DMS79 (cell line): ENCODE data around the gene TMPRSS11B.
"Not testable (repeated sequence)": the region's sequence is repeated elsewhere in the genome, so short reads cannot be mapped to it uniquely, and the experiment has no call there.

Experiments used
- DNase-seq: peaks from one replicate; lab custom pipeline; 2025; lab: John Stamatoyannopoulos, UW

Gene TMPRSS11B

GRCh38 chr4:68216501-68216900 lies 29.0 kb downstream of the TMPRSS11B start:
- DNase-seq, result no peak

DNA sequence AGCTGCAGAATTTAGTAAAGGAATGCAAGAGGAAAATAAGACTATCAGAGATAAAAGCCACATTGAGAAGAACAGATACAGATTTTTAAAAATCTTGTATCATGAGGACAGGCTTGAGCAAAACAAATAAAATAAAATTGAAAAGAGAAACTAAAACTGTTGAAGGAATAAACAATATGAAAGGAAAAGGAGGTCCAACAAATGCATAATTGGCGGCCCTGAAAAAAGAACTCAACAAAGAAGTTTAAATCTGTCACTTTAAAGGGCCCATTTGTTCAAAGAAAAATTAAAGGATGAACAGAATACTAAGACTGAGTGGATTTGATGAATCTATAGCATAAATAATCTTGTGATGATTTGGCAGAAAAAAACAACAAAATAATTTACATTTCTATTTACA lies 36.5 kb downstream of the TMPRSS11B start:
- DNase-seq, result no peak

DNA sequence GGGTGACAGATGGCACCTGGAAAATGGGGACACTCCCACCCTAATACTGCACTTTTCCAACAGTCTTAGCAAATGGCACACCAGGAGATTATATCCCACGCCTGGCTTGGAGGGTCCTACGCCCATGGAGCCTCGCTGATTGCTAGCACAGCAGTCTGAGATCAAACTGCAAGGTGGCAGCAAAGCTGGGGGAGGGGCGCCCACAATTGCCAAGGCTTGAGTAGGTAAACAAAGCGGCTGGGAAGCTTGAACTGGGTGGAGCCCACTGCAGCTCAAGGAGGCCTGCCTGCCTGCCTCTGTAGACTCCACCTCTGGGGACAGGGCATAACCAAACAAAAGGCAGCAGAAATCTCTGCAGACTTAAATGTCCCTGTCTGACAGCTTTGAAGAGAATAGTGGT lies 51.2 kb downstream of the TMPRSS11B start:
- not testable (repeated sequence) for DNase-seq

- no peak for DNase-seq
These were observed 52.3 kb downstream of the TMPRSS11B start for GRCh38 chr4:68193194-68193593.

DNA sequence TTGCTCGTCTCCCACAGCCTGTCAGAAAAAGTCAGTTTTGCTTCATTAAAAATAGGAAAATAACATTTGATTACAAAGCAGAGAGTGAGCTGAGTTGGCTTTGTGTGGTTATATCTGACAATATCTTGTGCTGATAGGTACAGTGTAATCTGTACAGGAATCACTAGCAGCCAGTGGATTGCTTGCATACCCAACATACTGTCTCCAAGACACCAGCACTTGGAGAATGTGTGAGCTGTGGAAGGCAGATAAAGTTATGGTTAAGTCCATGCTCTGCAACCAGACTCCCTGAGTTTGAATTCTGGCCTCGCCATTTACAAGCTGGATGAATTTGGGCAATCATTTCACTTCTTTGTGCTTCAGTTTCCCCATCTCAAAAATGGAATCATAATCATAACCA lies 58.3 kb downstream of the TMPRSS11B start:
- no peak for DNase-seq

- no peak for DNase-seq
These were observed 60.6 kb downstream of the TMPRSS11B start for GRCh38 chr4:68184923-68185322.

GRCh38 chr4:68183417-68183816 lies 62.1 kb downstream of the TMPRSS11B start:
- DNase-seq, result no peak

- DNase-seq, result no peak
These were observed 63.1 kb downstream of the TMPRSS11B start for GRCh38 chr4:68182382-68182820.

GRCh38 chr4:68180849-68181526 lies 64.5 kb downstream of the TMPRSS11B start:
- no peak for DNase-seq

DNA sequence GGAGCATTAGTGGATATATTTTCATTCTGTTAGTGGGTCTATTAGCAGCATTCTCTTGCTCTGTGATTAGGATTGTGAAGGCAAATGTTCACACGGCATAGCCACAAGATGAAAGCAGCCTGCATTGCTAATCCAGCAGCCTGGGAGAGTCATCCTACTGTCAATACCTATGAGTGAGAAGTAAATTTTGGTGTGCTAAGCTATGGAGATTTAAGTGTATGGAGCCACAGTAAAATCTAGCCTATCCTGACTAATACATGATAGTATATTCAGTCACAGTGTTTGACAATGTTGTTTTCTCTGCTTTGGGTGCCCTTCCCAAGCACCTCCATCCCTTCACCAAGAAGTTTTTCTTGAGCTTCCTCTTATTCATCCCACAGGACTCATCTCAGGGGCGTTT lies 68.6 kb downstream of the TMPRSS11B start:
- no peak for DNase-seq
